HG02571 (cell line): ENCODE results near the gene SH2D3C.

ENCODE experiments used
- ATAC-seq: cut with Tn5 transposase; IDR thresholded peaks from one replicate; pipeline ENCODE4 v1.9.1; 2021; ENCODE audit warnings: mild to moderate bottlenecking, moderate library complexity; ENCODE audit not compliant: unreplicated experiment

Gene SH2D3C, protein sequence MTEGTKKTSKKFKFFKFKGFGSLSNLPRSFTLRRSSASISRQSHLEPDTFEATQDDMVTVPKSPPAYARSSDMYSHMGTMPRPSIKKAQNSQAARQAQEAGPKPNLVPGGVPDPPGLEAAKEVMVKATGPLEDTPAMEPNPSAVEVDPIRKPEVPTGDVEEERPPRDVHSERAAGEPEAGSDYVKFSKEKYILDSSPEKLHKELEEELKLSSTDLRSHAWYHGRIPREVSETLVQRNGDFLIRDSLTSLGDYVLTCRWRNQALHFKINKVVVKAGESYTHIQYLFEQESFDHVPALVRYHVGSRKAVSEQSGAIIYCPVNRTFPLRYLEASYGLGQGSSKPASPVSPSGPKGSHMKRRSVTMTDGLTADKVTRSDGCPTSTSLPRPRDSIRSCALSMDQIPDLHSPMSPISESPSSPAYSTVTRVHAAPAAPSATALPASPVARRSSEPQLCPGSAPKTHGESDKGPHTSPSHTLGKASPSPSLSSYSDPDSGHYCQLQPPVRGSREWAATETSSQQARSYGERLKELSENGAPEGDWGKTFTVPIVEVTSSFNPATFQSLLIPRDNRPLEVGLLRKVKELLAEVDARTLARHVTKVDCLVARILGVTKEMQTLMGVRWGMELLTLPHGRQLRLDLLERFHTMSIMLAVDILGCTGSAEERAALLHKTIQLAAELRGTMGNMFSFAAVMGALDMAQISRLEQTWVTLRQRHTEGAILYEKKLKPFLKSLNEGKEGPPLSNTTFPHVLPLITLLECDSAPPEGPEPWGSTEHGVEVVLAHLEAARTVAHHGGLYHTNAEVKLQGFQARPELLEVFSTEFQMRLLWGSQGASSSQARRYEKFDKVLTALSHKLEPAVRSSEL

DNA sequence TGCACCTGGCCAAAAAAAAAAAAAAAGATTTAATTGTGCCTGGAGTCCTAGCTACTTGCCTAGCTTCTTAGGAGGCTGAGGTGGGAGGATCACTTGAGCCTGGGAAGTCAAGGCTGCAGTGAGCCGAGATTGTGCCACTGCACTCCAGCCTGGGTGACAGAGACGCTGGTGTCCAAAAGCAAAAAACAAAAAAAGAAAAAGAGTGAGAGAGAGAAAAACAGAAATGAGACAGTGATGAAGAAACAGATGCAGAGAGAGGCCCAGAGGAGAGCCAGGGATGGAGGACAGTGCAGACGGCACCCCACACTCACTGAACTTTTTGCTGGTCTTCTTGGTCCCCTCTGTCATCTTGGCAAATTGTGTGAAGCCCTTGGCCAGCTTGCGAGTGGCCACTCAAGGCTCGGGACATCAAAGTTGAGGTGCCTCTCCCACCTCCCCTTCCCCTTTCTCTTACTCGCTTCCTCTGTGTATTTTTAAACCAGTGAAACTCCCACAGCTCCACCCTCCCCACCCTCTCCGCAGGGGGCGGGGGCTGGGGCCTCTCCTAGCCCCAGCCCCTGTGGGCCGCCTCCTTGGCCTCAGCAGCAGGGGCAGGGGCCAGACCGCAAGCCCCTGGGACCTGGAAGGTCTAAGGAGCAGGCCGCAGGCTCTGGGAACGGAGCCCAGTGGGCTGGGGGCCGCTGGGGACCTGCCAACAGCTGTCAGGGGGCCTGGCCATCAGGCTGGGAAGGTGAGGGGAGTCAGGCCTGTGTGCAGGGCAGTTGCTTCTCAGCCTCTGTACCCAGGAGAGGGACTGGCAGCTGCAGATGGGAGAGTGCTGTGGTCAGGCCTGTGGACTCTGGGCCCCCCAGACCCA lies at the start of gene SH2D3C:
Gene SH2D3C, minus strand, starts transcription at position 387 of the 856 bp plus-strand sequence. Its CDS starts 39 bp downstream, at position 348.
- peak; percentile 30 for ATAC-seq

DNA sequence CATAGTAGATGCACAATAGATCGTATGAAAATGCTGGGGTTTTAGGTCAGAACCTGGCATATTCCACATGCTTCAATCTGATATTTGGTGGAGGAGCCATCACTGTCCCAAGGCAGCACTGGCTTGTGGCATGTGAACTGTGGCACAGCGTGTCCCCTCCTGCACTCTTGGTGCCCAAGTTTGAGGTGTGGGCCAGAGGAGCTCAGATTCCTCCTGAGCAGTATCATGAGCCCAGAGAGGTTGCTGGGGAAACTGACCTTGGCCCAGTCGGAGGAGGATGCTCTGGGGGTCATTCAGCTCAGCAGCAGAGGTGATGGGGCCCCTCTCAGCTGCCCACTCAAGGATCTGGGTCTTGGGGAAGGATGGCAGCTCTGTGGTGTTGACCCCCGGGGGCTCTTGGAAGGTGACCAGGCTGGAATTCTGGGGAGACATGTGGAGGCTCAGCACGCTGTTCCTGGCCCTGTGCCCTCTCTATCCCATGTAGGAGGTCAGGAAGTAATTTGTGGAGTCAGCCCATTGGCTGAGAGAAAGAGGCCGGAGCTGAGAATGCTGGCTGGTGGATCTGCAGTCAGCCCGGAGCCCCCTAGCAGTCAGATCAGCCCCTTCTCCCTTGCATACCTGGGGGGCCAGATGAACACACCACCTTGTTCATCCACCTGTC lies 47.9 kb upstream of the SH2D3C start:
- no peak for ATAC-seq

GRCh38 chr9:127825319-127826051 lies 47.0 kb upstream of the SH2D3C start:
- ATAC-seq, result no peak

DNA sequence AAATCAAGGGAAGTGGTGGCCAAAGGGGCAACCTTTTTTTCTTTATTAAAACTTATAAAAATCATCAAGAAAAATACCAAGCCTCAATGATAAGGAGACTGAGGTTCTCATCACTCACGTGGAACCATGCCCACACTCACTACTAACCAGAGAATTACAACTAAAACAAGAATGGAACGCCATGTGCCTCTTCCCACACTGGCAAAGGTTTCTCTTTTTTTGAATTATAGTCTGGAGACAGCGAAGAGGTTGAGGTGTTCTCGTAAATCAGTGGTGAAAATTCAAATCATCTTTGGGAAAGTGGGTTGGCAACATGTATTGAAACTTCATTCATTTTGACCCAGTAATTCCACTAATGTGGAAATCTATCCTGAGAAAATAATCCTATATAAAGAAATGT lies 43.6 kb upstream of the SH2D3C start:
- ATAC-seq, result no peak

- no peak for ATAC-seq
These were observed 40.1 kb upstream of the SH2D3C start for GRCh38 chr9:127818574-127818973.

DNA sequence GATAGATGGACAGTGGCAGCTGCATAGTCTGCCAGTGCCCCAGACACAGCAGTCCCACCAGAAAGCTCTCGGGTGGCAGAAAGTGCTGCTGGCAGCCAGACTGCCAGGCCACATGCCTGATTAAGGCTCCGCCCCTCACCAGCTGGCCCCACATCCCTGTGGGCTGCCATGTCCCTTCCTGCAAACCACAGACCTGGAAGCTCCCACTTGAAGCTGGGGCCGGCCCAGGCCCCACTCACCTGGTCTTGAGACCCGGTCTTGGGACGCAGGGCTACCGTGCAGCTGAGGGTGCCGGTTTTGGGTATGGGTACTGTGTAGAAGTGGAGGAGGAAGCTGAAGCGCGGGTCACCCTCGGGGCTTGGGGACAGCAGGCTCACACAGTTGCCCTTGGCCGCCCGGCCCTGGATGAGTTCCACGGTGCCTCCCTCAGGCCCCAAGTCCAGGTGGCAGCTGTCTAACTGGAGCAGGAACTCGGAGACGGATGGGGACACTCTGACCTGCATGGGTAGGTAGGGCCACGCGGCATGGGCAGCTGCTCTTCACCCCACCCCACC lies 39.5 kb upstream of the SH2D3C start:
- no peak for ATAC-seq

DNA sequence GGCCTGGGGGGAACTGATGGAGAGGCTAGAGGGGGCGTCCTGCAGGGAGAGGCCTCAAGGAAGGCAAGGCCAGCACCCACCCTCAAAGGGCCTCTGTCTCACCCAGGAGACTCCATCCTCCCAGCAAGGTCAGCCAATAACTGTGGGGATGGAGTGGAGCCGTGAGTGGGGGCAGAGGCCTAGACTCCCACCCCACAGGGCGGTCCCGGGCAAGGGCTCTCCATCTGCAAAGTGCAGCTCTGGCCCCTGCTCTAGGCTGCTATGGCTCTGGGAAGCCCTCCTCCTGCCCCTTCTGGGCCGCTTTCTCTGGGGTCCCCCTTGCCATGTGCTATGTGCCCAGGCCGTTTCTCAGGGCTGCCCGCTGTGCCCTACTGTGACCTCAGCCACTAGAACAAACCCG lies 38.3 kb upstream of the SH2D3C start:
- no peak for ATAC-seq

- no peak for ATAC-seq
These were observed 37.9 kb upstream of the SH2D3C start for GRCh38 chr9:127816362-127816725.

- no peak for ATAC-seq
These were observed 37.3 kb upstream of the SH2D3C start for GRCh38 chr9:127815512-127816361.

- no peak for ATAC-seq
These were observed 36.4 kb upstream of the SH2D3C start for GRCh38 chr9:127814619-127815511.

- ATAC-seq, result no peak
These were observed 35.3 kb upstream of the SH2D3C start for GRCh38 chr9:127813686-127814226.

DNA sequence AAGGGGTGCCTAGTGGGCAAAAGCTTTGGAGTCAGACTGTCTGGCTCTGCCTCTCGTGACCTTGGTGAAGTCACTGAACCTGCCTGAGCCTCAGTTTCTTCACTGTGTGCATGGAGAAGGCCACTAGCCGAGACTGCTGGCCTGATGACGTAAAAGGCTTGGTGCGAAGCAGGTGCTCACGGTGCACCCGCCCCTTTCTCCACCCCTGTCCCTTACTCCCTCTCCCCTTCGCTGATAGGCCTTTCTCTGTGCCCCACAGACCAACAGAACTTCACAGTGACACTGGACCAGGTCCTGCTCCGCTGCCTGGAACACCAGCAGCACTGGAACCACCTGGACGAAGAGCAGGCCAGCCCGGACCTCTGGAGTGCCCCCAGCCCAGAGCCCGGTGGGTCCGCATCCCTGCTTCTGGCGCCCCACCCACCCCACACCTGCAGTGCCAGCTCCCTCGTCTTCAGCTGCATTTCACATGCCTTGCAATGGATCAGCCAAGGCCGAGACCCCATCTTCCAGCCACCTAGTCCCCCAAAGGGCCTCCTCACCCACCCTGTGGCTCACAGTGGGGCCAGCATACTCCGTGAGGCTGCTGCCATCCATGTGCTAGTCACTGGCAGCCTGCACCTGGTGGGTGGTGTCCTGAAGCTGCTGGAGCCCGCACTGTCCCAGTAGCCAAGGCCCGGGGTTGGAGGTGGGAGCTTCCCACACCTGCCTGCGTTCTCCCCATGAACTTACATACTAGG lies 34.6 kb upstream of the SH2D3C start:
- no peak for ATAC-seq

- no peak for ATAC-seq
These were observed 33.5 kb upstream of the SH2D3C start for GRCh38 chr9:127812011-127812410.

DNA sequence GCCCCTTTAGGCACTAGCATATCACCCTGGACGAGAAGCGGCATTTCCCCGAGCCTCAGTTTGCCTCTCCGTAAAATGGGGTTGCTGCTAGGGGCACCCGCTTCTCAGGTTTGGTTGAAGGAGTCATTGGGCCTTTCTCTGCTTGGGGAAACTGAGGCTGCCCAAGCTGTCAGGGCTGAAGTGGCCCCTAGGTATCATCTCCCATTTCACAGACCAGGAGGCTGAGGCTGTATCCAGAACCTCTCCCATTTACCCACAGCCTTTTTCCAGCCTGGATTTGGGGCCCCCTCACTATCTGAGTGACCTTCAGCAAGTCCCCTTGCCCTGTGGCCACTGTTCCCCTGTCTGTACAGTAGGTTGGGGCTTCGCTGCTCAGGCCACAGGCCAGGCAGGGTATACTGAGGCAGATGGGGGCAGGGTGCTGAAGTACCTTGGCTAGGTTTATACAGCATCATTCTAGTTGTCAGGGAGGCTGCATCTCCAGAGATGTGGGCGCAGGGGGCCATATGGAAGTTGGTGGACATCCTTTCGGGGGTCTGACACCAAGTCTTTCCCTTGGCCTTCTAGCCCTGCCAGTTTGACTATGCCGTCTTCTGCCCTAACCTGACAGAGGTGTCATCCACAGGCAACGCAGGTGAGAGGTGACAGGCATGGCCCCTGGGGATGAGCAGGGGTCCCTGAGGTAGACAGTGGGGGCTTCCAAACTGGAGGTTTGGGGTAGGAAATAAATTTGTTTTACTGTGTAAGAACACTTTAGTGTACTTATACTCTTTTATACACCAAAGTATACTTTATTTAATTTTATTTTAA lies 32.1 kb upstream of the SH2D3C start:
- ATAC-seq, result no peak

DNA sequence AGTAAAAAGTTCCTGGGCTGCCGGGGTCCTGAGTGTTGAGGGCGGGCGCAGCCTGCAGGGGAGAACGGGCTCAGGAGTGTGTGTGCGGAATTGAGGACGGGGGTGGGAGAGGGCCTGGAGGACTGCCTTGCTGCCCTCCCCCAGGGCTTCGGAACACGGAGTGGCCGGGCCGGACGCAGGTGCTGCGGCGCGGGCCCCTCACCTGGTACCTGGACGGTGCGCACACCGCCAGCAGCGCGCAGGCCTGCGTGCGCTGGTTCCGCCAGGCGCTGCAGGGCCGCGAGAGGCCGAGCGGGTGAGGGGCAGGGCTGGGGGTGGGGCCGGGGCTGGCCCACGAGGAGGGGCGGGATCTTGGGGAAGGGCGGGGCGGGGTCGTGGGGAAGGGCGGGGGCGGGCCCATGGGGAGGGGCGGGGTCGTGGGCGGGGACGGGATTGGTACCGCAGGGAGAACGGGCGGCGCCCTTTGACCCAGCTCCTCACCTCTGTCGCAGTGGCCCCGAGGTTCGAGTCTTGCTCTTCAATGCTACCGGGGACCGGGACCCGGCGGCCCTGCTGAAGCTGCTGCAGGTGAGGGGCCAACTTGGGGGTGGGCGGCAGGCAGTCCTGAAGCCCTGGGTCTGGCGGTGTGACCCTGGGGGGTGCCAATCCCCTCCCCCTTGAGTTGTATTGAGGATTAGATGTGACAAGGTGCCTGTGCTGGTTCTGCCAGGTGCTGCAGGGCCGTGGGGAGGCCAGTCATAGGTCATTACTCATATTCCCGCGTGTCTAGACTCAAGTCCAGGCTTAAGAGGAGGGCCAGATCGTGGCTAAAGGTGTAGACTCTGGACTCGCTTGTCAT lies 31.3 kb upstream of the SH2D3C start:
- no peak for ATAC-seq
